B cell (primary cell): Measurements from ENCODE around the gene ARHGEF17. TPM values are rescaled to one million over a fixed set of nuclear protein-coding genes. Genes with fewer than 3 reads are reported as not detected.
A peak's percentile ranks its signal among the peaks of the same experiment; 100 is the strongest.

Source experiments
- ATAC-seq: fragments of 200-7000 bp; cut with Tn5 transposase; one replicate; pipeline ENCODE4 v1.10.0; 2021; ENCODE audit warnings: low read depth, mild to moderate bottlenecking, moderate number of reproducible peaks, moderate library complexity
- CTCF ChIA-PET: fragments of 350-600 bp; sonication (Branson Sonifier 250); formaldehyde crosslinking; loops from one replicate; lab custom pipeline; 2021; ENCODE audit warnings: antibody characterized with exemption, inconsistent platforms; lab: Charles Lee
- POLR2A ChIA-PET: fragments of 350-600 bp; sonication (Branson Sonifier 250); formaldehyde crosslinking; loops from one replicate; lab custom pipeline; 2021; ENCODE audit warnings: antibody characterized with exemption; lab: Charles Lee
- DNase-seq: peaks from one replicate; pipeline ENCODE4 v3.0.0; 2013
- H2AFZ ChIP-seq: 2 replicates; pipeline ENCODE4 v1.6.1; 2012; ENCODE audit warnings: mild to moderate bottlenecking, low read depth, low read length; ENCODE audit not compliant: insufficient read depth, poor library complexity, severe bottlenecking
- H3K27ac ChIP-seq, 2 donors: 1 replicate in 1 of 2; 2 replicates in 1 of 2; pipeline ENCODE4 v1.5.1; 2012 to 2013; ENCODE audit warnings: low read length in 2 of 2, mild to moderate bottlenecking in 2 of 2, moderate library complexity in 1 of 2
- H3K27me3 ChIP-seq, 4 experiments: fragments of 200-600 bp in 1 of 4; sonication (generic) in 1 of 4; replicated peaks in 1 of 4; 1 replicate in 2 of 4; 2 replicates in 2 of 4; pipeline versions ENCODE4 v1.6.1 to v1.7.0; 2013 to 2016; ENCODE audit warnings: low read length in 3 of 4, mild to moderate bottlenecking in 2 of 4, mixed read lengths in 1 of 4, moderate library complexity in 1 of 4; ENCODE audit not compliant: insufficient read depth in 4 of 4, control insufficient read depth in 3 of 4; ENCODE audit errors: control extremely low read depth in 1 of 4
- H3K36me3 ChIP-seq, 2 experiments: replicated peaks in 1 of 2; 1 replicate in 1 of 2; 2 replicates in 1 of 2; pipeline versions ENCODE4 v1.6.1 to v1.7.1; 2013; ENCODE audit warnings: low read length in 1 of 2; ENCODE audit not compliant: insufficient read depth in 2 of 2, control insufficient read depth in 1 of 2; ENCODE audit errors: control extremely low read depth in 1 of 2, extremely low read depth in 1 of 2
- H3K4me1 ChIP-seq, 2 donors: fragments of 200-600 bp in 1 of 2; sonication (generic) in 1 of 2; 1 replicate in 1 of 2; 2 replicates in 1 of 2; pipeline versions ENCODE4 v1.5.1 to v1.6.1; 2013 to 2017; ENCODE audit warnings: low read length in 2 of 2; ENCODE audit not compliant: control insufficient read depth in 2 of 2, insufficient read depth in 2 of 2
- H3K4me2 ChIP-seq: replicated peaks from 2 replicates; pipeline ENCODE3; 2012; ENCODE audit warnings: mild to moderate bottlenecking, low read depth, low read length; ENCODE audit not compliant: poor library complexity, severe bottlenecking
- H3K4me3 ChIP-seq, 5 experiments: fragments of 200-600 bp in 1 of 5; sonication (generic) in 1 of 5; 1 replicate in 3 of 5; 2 replicates in 2 of 5; pipeline versions ENCODE4 v1.5.1 to v1.7.0; 2011 to 2016; ENCODE audit warnings: low read length in 4 of 5, mild to moderate bottlenecking in 4 of 5, low read depth in 2 of 5, control low read depth in 1 of 5, moderate library complexity in 1 of 5; ENCODE audit not compliant: insufficient read depth in 1 of 5; ENCODE audit errors: control extremely low read depth in 1 of 5, extremely low read depth in 1 of 5
- H3K79me2 ChIP-seq: fragments of 200-600 bp; sonication (generic); one replicate; pipeline ENCODE4 v1.6.0; 2016; ENCODE audit warnings: low read length; ENCODE audit not compliant: control insufficient read depth, insufficient read depth
- H3K9ac ChIP-seq: fragments of 200-600 bp; sonication (generic); 2 replicates; pipeline ENCODE4 v1.6.1; 2017; ENCODE audit warnings: mild to moderate bottlenecking, low read length, moderate library complexity
- H3K9me3 ChIP-seq, 3 donors: one replicate each; pipeline versions ENCODE4 v1.6.1 to v1.7.1; 2013; ENCODE audit warnings: low read length in 2 of 3; ENCODE audit not compliant: control insufficient read depth in 2 of 3, insufficient read depth in 1 of 3; ENCODE audit errors: control extremely low read depth in 1 of 3
- H4K20me1 ChIP-seq: 2 replicates; pipeline ENCODE4 v1.6.0; 2012; ENCODE audit warnings: mild to moderate bottlenecking, low read length; ENCODE audit not compliant: insufficient read depth, control insufficient read depth, poor library complexity, severe bottlenecking
- H3K27ac Mint-ChIP-seq: one replicate; pipeline ENCODE4 v1.8.0; 2021; ENCODE audit warnings: mixed read lengths
- H3K27me3 Mint-ChIP-seq: one replicate; pipeline ENCODE4 v1.8.0; 2021; ENCODE audit warnings: mixed read lengths
- H3K4me1 Mint-ChIP-seq: one replicate; pipeline ENCODE4 v1.8.0; 2021; ENCODE audit warnings: mixed read lengths
- H3K4me3 Mint-ChIP-seq: one replicate; pipeline ENCODE4 v1.8.0; 2021; ENCODE audit warnings: mixed read lengths
- H3K9me3 Mint-ChIP-seq: one replicate; pipeline ENCODE4 v1.8.0; 2022; ENCODE audit warnings: mixed read lengths; ENCODE audit not compliant: insufficient read depth
- CTCF ChIP-seq: fragments of 200-600 bp; IDR thresholded peaks from one replicate; pipeline ENCODE4 v1.8.0; 2022; ENCODE audit warnings: antibody characterized with exemption, mild to moderate bottlenecking
- EZH2 ChIP-seq: IDR thresholded peaks from 2 replicates; pipeline ENCODE4 v1.6.1; 2012; ENCODE audit warnings: borderline replicate concordance, low read depth, mild to moderate bottlenecking, moderate library complexity, low read length; ENCODE audit not compliant: insufficient read depth, poor library complexity, severe bottlenecking
- WGBS: methylation state at CpG from one replicate; pipeline ENCODE4 v1.1.5; 2013; ENCODE audit warnings: missing lambda C conversion rate; ENCODE audit not compliant: insufficient coverage; 5-methylcytosine and 5-hydroxymethylcytosine counted together
- intact Hi-C: fragments of 100-400 bp; cut with micrococcal nuclease; formaldehyde crosslinking; loops from one replicate; pipeline ENCODE4 v1.10.0; 2022
- polyA plus RNA-seq: library from polyadenylated mRNA; depleted of rRNA; stranded (reverse); fragments of >200 nt; gene quantifications from 2 replicates; pipeline ENCODE4 v1.2.3, GENCODE V29; 2012
- total RNA-seq, 2 donors: library from RNA; stranded (reverse); fragments of 120-200 nt in 1 of 2; gene quantifications; 1 replicate in 1 of 2; 2 replicates in 1 of 2; pipeline versions ENCODE4 v1.2.3 to v1.2.4, GENCODE V29; 2013 to 2022

Gene ARHGEF17
- total and polyA plus RNA-seq, 2 donors (not counting 1 experiment from before 2014, with no cell fraction given) = 0.05 TPM; not detected in 1

DNA sequence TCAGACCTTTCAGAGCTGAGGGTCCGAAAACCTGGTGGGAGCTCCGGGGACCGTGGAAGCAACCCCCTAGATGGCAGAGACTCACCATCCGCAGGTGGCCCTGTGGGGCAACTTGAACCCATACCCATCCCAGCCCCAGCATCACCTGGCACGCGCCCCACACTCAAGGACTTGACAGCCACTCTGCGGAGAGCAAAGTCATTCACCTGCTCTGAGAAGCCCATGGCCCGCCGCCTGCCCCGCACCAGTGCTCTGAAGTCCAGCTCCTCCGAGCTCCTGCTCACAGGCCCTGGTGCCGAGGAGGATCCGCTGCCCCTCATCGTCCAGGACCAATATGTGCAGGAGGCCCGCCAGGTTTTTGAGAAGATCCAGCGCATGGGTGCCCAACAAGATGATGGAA is 2.0 kb downstream of the ARHGEF17 start:
- CTCF ChIA-PET = interaction anchor here (4.6 to 6.6 kb wide), 2 partner anchors 12 to 26 kb away, joined by 29 to 157 read pairs; no protein-coding TSS in a partner anchor
- POLR2A ChIA-PET = interaction anchor here (1.8 kb wide), 1 partner anchor 16 kb away, joined by 5 read pairs; no protein-coding TSS in a partner anchor
- H3K79me2 ChIP-seq = no peaks in the 10 kb centered on the region

More for the DNA sequence above, 2.0 kb downstream of the ARHGEF17 start:
- H3K9me3 Mint-ChIP-seq = no peaks in the 10 kb centered on the region
- WGBS = 96% methylated on average over 14 of the region's 16 CpGs
- H3K27ac Mint-ChIP-seq = no peak overlapping the region
- no peaks in the 10 kb centered on the region for H3K36me3 ChIP-seq
- H3K4me3 Mint-ChIP-seq = peak overlapping the region; percentile 32
- TF ChIP-seq CTCF (no peak), EZH2 (no peak)
- peaks cover 10% of the 10 kb centered on the region for H3K27me3 Mint-ChIP-seq
- ATAC-seq (no peak), DNase-seq (peak; percentile 21)
- no peak overlapping the region for H3K27ac ChIP-seq
- H3K27me3 ChIP-seq = peaks cover 0 to 43% (median 16%) of the 10 kb centered on the region in 4 experiments
- H4K20me1 ChIP-seq = no peaks in the 10 kb centered on the region
- H3K4me2 ChIP-seq = no peak overlapping the region
- H3K9me3 ChIP-seq = no peaks in the 10 kb centered on the region
- H3K4me3 ChIP-seq = no peak overlapping the region
- H3K4me1 ChIP-seq = peaks cover 20 to 25% of the 10 kb centered on the region in 2 donors
- no peak overlapping the region for H2AFZ ChIP-seq
- peaks cover 13% of the 10 kb centered on the region for H3K4me1 Mint-ChIP-seq
- H3K9ac ChIP-seq = no peak overlapping the region
- intact Hi-C loops = no loop called here
